Fibroblast of upper back skin (primary cell): Measurements from ENCODE around the gene RNU6-9.
A peak's percentile ranks its signal among the peaks of the same experiment; 100 is the strongest.

Source experiments
- DNase-seq: peaks from one replicate; pipeline ENCODE4 v3.0.0-alpha.2; 2013

The RNU6-9 gene

DNA sequence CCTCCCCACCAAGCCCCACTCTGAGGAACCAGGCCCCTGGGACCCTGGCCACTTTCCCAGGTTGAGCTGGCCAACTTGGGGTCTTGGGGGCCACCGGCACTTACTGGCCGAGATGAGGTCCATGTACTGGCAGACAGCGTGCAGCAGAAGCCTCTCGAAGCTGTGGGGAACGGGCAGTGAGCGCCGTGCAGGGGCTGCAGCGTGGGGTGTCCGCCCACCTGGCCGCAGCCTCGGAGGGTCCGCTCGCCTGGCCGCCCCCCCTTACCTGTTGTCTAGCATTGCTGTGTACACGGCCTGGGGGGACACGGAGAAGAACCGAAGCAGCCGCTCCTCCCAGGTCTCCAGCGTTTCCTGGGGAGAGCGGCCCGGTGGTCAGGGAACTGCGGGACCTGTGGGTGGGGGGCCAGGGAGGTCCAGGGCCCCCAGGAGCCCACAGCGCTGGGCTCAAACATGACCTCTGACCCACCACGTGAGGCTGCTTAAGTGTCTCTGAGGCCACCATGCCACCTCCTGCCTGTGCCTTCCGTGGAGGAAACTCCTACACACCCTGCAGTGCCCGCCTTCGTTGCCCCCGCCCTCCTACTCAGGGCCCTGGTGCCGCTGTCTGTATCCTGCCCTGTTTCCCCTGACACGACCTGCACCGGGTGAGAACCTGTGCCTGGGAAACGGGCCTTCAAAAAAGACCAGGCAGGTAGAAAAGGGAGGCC lies 6.2 kb downstream of the RNU6-9 start:
- no peak for DNase-seq

DNA sequence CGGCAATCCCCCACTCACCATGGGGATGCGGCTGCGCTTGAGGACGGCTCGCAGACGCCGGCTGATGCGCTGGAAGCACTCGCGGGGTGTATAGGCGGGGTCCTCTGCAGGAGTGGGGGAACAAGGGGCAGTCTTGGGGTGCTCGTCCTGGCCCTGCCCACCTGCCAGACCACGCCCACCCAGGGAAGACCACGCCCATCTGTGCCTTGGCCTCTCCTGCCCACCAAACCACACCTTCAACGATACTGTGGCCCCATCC lies 6.7 kb downstream of the RNU6-9 start:
- no peak for DNase-seq

DNA sequence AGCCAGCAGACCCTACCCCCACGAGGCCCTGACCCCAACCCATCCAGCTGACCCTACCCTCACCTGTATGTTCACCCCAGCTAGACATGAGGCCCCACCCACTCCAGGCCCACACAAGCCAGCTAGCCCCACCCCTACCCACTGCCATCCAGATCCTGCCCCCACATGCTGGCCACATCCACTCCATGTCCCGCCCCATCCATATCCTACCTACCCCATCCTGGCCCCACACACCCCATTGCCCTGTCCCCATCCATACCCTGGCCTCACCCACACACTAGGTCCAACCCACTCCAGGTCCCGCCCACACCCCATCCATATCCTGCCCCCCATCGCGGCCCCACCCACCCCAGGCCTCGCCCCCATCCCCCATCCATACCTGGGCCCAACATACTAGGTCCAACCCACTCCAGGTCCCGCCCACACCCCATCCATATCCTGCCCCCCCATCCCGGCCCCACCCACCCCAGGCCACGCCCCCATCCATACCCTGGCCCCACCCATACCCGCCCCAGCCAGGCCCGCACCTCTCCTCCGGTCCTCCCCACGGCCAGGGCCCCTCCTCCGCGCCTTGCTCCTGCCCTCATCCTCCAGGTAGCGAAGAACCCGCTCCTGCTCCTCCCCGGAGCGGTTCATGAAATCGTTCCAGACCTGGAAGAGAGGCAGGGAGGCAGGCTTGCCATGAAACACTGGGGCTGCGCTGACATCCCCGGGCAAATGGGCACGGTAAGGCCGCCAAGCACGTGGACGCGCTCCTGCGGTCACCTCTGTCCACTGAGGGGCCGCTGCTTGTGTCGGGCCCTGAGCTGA lies 7.2 kb downstream of the RNU6-9 start:
- no peak for DNase-seq

DNA sequence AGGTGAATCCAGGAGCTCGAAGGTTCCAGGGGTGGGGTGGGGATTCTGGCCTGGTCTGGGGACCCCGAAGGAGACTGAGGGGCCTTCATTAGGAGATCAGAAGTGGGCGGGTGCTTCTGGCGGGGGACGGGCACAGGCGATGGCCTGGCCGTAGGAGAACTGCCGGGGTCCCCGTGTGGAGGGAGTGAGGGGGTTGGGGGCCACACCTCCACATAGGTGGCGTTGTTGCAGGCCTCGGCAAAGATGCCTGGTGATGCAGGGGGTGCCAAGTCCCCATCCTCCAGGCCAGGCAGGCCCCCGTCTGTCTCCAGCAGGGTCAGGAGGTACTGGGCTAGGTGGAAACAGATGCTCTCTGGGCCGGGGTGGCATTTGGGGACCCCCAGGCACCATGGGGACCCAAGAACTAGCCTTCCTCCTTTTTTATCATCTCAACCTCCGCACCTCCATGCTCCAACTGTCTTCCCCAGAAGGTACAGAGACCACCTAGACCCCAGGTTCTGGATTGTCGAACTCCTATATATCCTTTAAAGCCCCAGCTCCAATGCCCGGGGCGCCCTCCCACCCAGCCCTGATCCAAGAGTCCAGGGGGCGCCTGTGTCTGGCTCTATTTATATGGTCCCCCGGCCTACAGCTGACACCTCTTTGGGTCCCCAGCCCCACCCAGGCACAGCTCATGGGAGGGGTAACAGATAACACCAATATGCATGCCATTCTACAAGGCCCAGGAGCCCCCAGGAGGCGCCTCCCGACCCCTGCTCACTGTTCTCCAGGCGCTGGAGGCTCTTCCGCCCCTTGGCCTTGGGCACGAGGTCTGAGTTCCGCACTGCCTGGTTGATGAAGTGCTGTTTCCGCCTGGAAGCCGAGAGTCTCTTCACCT lies 8.2 kb downstream of the RNU6-9 start:
- no peak for DNase-seq

DNA sequence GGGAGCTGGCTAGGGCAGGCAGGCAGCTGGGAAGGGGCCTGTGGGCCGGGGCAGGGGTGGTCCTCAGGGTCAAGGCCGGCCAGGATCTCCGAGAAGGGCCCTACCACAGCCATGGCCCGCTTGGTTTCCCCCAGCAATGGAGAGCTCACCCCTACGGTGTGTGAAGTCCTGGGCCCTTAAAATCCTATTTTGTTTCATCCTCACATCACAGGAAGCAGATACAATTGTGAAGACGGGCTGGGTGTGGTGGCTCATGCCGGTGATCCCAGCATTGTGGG lies 8.7 kb downstream of the RNU6-9 start:
- no peak for DNase-seq

DNA sequence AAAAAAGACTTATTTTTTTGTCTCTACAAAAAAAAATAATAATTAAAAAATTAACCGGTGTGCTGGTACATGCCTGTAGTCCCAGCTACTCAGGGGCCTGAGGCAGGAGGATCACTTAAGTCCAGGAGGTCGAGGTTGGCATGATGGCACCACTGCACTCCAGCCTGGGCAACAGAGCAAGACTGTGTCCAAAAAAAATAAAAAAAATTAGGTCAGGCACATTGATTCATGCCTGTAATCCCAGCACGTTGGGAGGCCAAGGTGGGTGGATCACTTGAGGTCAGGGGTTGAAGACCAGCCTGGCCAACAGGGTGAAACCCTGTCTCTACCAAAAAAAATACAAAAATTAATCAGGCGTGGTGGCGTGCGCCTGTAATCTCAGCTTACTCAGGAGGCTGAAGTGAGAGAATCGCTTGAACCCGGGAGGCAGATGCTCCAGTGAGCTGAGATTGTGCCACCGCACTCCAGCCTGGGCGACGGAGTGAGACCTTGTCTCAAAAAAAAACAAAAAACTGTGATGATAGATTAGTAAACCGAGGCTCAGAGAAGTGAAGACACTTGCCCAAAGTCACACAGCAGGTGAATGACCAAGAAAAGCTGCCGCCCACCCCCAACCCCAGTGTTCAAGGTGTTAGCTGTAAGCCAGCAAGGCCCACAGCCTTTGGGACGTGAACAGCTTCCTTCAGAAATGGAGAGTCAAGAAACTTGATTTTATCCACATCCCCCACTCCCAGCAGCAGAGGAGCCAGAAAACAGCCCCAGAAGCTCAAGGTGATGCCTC lies 9.4 kb downstream of the RNU6-9 start:
- DNase-seq = no peak

DNA sequence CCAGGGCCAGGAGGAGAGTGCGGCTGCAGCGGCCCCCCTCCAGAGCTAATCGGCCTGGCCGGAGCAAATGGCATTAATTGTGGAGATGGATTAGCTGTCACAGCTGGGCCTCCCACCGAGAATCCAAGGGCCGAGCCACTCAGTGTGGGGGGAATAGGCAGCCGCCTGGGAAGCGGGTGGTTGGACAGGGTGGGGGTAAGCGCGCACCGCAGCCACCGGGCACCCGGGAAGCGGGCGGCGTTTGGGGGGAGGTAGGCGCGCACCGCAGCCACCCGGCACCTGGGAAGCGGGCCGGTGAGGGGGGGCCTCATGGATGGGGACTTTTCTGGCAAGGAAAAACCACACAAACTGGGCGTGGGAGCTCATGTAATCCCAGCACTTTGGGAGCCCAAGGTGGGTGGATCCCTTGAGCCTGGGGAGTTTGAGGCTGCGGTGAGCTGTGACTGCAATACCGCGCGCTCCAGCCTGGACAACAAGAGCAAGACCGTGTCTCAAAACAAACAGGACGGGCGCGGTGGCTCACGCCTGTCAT lies 10.0 kb downstream of the RNU6-9 start:
- peak; percentile 48 for DNase-seq

DNA sequence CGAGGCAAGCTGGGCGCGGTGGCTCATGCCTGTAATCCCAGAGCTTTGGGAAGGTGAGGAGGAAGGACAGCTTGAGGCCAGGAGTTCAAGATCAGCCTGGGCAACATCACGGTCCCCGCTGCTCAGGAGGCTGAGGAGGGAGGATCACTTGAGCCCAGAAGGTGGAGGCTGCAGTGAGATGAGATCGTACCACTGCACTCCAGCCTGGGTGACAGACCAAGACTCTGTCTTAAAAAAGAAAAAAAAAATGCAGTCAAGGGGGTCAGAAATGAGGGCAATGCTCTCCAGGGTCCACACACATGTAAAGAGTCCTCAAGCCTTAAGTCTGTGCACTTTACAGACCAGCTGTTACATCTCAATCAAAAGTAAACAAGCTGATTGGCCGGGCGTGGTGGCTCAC lies 11.3 kb downstream of the RNU6-9 start:
- DNase-seq = no peak

DNA sequence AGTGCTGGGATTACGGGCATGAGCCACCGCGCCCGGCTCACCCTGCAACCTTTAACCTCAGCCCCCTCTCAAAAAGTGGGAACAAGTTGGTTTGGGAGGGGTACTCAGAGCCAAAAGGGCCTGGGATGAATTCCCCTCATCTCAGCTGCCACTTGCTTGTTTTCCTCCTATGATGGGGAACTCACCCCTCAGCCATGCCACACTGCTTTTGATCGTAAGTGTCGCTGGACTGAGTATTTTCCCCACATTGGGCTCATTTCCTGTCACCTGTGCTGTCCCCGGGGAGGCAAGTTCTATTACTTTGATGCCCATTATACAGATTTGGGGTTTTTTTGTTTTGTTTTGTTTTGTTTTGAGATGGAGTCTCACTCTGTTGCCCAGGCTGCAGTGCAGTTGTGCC lies 13.2 kb downstream of the RNU6-9 start:
- no peak for DNase-seq

DNA sequence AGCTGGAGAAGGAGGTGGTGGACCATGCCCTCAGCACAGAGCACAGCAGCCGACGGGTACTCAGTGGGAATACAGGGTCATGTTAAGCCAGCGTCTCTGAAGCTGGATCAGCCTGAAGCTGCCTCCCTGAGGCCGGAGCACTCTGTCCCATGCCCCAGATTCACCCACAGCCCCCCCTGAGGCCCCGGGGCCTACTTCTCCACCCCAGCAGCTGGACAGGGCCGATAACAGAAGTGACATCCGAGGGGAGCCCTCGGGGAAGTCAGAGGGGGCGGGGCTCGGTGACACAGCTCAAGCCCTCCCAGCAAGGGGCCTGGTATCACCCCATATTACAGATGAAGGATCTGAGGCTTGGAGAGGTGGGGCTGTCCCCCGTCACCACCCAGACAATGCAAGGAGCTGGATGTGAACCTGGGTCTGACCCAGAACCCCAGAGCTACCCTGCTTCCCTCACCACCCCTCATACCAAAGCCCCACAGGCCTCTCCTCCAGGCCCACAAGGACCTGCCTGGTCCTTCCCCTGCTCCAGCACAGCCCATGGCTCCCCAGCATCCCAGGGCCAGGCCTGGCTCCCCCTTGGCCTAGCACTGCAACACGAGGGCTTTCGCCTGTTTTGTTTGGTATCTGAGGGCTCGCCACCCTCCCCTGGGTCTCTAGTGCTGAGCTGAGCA lies 14.0 kb downstream of the RNU6-9 start:
- no peak for DNase-seq

DNA sequence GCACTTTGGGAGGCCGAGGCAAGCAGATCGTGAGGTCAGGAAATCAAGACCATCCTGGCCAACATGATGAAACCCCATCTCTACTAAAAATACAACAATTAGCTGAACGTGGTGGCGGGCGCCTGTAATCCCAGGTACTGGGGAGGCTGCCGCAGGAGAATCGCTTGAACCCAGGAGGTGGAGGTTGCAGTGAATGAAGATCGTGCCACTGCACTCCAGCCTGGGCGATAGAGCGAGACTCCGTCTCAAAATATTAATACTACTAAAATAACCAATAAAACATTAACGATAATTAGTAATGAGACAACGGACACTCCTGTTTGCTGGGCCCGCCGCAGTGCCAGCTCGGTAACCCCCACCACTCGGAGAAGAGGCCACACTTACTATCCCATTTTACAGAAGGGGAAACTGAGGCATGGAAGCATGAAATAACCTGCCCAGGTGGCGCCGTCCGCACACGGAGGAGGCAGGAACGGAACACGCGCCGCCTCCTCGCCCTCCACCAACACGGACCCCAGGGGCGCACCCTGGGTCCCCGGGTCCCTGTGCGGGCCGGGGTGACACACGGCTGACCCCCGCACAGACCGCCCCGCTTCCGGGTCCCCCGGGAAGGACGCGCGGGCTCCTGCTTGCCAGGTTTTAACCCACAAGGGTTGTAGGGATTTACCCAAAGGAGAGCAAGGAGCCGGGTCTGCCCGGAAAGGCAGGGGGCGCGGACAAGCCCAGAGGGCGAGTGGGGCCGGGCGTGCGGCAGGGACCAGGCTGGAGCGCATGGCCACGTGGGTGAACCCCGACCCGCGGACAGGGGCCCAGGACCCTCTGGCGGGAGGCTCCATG lies 18.1 kb downstream of the RNU6-9 start:
- DNase-seq = no peak

DNA sequence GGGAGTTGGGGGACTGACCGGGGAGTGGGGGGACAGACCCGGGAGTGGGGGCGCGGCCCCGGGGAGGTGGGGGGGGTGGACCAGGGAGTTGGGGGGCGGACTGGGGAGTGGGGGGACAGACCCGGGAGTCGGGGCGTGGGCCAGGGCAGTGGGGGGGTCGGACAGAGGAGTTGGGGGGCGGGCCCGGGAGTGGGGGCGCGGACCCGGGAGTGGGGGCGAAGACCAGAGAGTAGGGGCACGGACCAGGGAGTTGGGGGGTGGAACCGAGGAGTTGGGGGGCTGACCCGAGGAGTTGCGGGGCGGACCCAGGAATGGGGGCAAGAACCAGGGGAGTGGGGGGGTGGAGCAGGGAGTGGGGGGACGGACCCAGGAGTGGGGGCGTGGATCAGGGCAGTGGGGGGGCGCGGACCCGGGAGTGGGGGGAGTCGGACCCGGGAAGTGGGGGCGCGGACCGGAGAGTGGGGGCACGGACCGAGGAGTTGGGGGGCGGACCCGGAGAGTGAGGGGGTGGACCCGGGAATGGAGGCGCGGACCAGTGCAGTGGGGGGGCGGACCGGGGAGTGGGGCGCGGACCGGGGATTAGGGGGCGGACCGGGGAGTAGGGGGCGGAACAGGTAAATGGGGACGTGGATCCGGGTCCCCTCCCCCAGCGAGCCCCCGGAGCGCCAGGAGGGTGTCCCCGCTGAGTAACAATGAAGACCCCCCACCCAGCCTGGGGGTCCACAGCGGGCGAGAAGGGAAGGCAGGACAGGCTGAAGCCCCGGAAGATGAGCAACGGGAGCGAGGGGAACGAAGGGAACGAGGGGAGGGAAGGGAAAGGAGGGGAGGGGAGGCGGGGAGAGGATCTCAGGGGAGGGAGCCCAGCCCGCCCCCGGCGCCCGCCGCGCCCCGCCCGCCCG lies 19.1 kb downstream of the RNU6-9 start:
- DNase-seq = no peak

DNA sequence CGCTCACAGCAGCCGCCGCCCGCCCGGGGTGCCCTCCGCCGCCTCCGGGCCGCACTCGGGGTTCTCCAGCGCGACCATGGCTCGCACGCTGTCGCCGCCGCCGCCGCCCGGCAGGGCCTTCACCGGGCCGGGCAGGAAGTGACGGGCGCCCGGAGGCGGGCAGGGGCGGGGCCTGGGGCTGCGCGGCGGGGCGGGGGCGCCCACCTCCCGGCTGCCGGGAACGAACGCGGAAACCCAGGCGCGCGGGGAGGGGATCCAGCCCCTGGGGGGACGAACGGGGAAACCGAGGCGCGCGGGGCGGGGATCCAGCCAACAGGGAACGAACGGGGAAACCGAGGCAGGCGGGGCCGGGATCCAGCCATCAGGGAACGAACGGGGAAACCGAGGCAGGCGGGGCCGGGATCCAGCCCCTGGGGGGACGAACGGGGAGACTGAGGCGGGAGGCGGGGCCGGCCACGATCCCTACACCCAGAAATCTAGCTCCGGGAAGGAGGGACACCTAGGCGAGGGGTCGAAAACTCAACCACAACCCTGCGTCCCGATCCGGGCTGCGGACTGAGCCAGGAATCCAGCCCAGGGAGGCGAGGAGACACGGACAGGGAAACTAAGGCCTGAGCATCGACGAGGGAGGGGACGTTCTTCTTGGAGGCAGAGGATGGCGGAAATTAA lies 19.9 kb downstream of the RNU6-9 start, which contains the start of gene R3HDM4:
Gene R3HDM4, minus strand, starts transcription at position 140 of the 669 bp plus-strand sequence. Its CDS starts 62 bp downstream, at position 78.
- peak; percentile 53 for DNase-seq

DNA sequence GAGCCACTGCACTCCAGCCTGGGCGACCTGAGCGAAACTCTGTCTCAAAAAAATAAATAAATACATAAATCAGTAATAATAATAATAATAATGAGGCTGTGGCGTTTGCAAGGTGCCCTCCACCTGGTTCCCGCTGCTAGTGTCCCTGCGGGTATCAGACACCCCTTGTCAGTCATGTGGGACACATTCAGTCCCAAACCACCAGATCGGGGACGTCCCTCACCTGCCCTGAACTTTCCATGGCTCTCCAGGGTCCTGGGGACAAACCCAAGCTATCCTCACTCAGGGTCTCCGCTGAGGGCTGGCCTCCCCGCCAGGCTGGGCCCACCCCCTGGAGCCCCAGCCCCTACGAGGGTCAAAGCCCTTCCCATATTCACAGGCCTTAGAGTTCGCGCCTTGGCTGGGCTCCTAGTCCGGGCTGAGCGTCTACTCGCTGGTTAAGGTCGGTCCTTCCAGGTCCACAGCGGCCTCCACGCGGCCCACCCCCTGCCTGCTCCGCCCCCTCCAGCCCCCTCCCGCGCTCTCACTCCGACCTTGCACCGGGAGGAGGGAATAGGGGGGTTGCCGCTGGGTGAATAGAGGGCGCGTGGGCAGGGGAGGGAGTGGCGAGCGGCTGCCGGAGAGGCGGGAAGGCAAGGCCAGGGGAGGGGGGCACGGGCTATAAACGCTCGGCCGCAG lies 23.5 kb downstream of the RNU6-9 start:
- DNase-seq = no peak

DNA sequence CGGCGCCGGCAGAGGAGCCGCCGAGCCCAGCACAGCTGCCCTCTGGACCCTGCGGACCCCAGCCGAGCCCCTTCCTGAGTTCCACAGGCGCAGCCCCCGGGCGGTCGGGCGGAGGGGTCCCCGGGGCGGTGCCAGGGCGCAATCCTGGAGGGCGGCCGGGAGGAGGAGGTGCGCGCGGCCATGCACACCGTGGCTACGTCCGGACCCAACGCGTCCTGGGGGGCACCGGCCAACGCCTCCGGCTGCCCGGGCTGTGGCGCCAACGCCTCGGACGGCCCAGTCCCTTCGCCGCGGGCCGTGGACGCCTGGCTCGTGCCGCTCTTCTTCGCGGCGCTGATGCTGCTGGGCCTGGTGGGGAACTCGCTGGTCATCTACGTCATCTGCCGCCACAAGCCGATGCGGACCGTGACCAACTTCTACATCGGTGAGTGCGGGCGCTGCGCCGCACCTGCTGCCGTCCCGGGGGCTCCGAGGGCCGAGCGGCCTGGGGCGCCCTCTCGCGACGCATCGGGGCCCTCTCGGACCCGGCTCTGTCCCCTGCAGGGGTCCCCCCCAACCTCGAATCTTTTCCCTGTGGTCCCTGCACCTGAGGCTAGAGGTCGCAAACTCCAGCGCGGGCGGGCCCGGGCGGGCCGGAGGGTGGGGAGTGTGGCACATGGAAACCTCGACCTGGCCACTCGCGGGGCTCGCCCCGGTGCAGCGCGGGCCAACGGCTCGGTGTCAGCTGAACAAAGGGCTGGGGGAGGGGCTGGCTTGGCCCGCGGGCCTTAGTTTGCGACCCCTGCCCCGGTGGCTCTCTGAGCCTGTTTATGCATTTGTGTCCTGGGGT lies 24.3 kb downstream of the RNU6-9 start, which contains the start of gene KISS1R:
Gene KISS1R, plus strand, starts transcription at position 11 of the 829 bp plus-strand sequence. Its CDS starts 170 bp downstream, at position 181.
- DNase-seq = no peak

DNA sequence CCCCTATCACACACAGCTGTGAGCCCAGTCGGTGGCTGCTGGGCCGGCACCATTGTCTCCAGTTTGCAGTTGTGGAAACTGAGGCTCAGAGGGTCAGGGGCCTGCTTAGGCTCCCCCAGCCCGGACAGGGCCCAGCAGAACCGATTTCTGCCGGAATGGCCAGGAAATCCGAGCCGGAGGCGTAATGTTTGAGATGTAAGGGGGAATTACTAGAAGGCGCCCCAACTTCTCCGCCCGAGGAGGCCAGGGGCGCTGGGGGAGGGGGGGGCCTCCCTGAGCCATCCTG lies 24.8 kb downstream of the RNU6-9 start:
- no peak for DNase-seq

DNA sequence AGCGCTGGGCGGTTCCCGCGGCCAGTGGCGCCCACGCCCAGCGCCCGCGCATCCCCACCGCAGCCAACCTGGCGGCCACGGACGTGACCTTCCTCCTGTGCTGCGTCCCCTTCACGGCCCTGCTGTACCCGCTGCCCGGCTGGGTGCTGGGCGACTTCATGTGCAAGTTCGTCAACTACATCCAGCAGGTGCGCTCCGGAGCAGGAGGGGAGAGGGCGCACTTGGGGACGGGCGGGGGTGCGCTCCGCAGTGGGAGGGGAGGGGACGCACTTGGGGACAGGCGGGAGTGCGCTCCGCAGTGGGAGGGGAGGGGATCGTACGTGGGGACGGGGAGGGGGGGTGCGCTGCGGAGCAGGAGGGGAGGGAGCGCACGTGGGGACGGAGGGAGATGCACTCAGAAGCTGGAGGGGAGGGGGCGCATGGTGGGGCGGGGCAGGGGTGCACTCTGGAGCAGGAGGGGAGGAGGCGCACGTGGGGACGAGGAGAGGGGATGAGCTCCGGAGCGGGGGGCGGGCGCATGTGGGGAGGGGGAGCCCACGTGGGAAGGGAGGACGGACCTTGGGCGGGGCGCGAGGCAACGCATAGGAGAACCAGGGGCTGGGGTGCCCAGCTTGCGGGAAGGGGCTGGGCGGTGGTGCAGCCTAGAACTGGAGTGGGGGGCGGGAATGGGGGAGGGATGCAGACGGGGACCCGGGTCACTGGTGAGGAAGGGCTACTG lies 25.4 kb downstream of the RNU6-9 start:
- no peak for DNase-seq
